LNCaP clone FGC (cell line): ENCODE data around the gene KCMF1.

ENCODE experiments used
- DNase-seq: peaks from one replicate; pipeline ENCODE4 v3.0.0-alpha.2; 2011; ENCODE audit warnings: low read depth
- H3K4me3 ChIP-seq: 2 replicates; pipeline ENCODE4 v1.5.1; 2011; ENCODE audit warnings: mild to moderate bottlenecking, low read depth, low read length, control low read depth
- CTCF ChIP-seq: IDR thresholded peaks from 2 replicates; pipeline ENCODE4 v1.5.1; 2012; ENCODE audit warnings: mild to moderate bottlenecking; ENCODE audit not compliant: control insufficient read depth, insufficient read depth; ENCODE audit errors: extremely low read depth

Gene KCMF1

GRCh38 chr2:85076618-85077274, 105.8 kb downstream of the KCMF1 start:
- TF ChIP-seq CTCF = no peak
- H3K4me3 ChIP-seq = no peak overlapping the region
- no peak for DNase-seq

GRCh38 chr2:85077859-85078419, 107.0 kb downstream of the KCMF1 start:
- no peak for TF ChIP-seq CTCF
- DNase-seq = no peak
- H3K4me3 ChIP-seq = no peak overlapping the region

GRCh38 chr2:85078536-85078935, 107.6 kb downstream of the KCMF1 start:
- no peak for DNase-seq
- no peak for TF ChIP-seq CTCF
- no peak overlapping the region for H3K4me3 ChIP-seq

- DNase-seq = no peak
- TF ChIP-seq CTCF = no peak
These were observed 112.1 kb downstream of the KCMF1 start for GRCh38 chr2:85083092-85083491.

GRCh38 chr2:85085563-85085962, 114.6 kb downstream of the KCMF1 start:
- TF ChIP-seq CTCF = no peak
- DNase-seq = no peak
- no peak overlapping the region for H3K4me3 ChIP-seq

More at GRCh38 chr2:85083092-85083491, 112.1 kb downstream of the KCMF1 start:
- no peak overlapping the region for H3K4me3 ChIP-seq

- no peak for DNase-seq
- H3K4me3 ChIP-seq = no peak overlapping the region
- no peak for TF ChIP-seq CTCF
These were observed 116.6 kb downstream of the KCMF1 start for GRCh38 chr2:85087541-85087940.

- no peak overlapping the region for H3K4me3 ChIP-seq
- DNase-seq = no peak
- no peak for TF ChIP-seq CTCF
These were observed 118.0 kb downstream of the KCMF1 start for GRCh38 chr2:85088921-85089320.
